ENCODE measurements around the gene SLC7A7. TPM values are rescaled to one million over a fixed set of nuclear protein-coding genes. Genes with fewer than 3 reads are reported as not detected.
A peak's percentile ranks its signal among the peaks of the same experiment; 100 is the strongest.
"Not testable (repeated sequence)": the region's sequence is repeated elsewhere in the genome, so short reads cannot be mapped to it uniquely, and the experiment has no call there.

Gene SLC7A7
- total RNA-seq, 6 experiments from 2014 or later, result 6.2 to 11.4 (median 7.3) TPM

- no peak overlapping the region for H3K4me3 ChIP-seq
- no peaks in the 10 kb centered on the region for H3K36me3 ChIP-seq
- ATAC-seq (no peak), DNase-seq (no peak)
- TF ChIP-seq POLR2A (IDR thresholded peaks at IDR 0.05) (no peak), CTCF (IDR thresholded peaks at IDR 0.05) (no peak)
- no peaks in the 10 kb centered on the region for H3K9me3 ChIP-seq
- WGBS (ENCODE audit: insufficient coverage, low coverage, low lambda C conversion rate, missing lambda C conversion rate), result 65% methylated on average over 4 of the region's 4 CpGs
- no peaks in the 10 kb centered on the region for H3K27me3 ChIP-seq
- H3K27ac ChIP-seq, result no peak overlapping the region
- intact Hi-C loops (cut with DNase I), result no loop called here
- no peaks in the 10 kb centered on the region for H3K4me1 ChIP-seq
These were observed 2.5 kb downstream of the SLC7A7 start for GRCh38 chr14:22812744-22813143.

GRCh38 chr14:22811722-22812121, 3.5 kb downstream of the SLC7A7 start:
- intact Hi-C loops (cut with DNase I), result no loop called here
- WGBS (ENCODE audit: insufficient coverage, low coverage, low lambda C conversion rate, missing lambda C conversion rate), result 15% methylated on average over 2 of the region's 2 CpGs
- DNase-seq, result no peak
- Histone ChIP-seq H3K9me3 (no peaks in the 10 kb centered on the region), H3K36me3 (no peaks in the 10 kb centered on the region), H3K4me3 (peak overlapping the region in 1 of 3 donors; percentile 7), H3K27ac (no peak overlapping the region), H3K27me3 (no peaks in the 10 kb centered on the region), H3K4me1 (no peaks in the 10 kb centered on the region)
- ATAC-seq, result peak in 3 of 4 donors; percentile 12 to 29 (median 28)
- no peak for TF ChIP-seq CTCF (IDR thresholded peaks at IDR 0.05)
- no peak for TF ChIP-seq POLR2A (IDR thresholded peaks at IDR 0.05)

- H3K9me3 ChIP-seq, result no peaks in the 10 kb centered on the region
- no peak overlapping the region for H3K4me3 ChIP-seq
- H3K4me1 ChIP-seq, result no peaks in the 10 kb centered on the region
- WGBS (ENCODE audit: insufficient coverage, low coverage, low lambda C conversion rate, missing lambda C conversion rate), result 75% methylated on average over 5 of the region's 5 CpGs
- ATAC-seq (no peak), DNase-seq (no peak)
- intact Hi-C loops (cut with DNase I), result no loop called here
- no peak overlapping the region for H3K27ac ChIP-seq
- TF ChIP-seq POLR2A (IDR thresholded peaks at IDR 0.05) (no peak), CTCF (IDR thresholded peaks at IDR 0.05) (no peak)
- H3K36me3 ChIP-seq, result no peaks in the 10 kb centered on the region
- H3K27me3 ChIP-seq, result no peaks in the 10 kb centered on the region
These were observed 6.6 kb downstream of the SLC7A7 start for GRCh38 chr14:22808388-22809209.

GRCh38 chr14:22807432-22808087, 7.7 kb downstream of the SLC7A7 start:
- DNase-seq (no peak), ATAC-seq (peak in 2 of 4 donors; percentile 28 to 30)
- Histone ChIP-seq H3K27me3 (no peaks in the 10 kb centered on the region), H3K4me1 (no peaks in the 10 kb centered on the region), H3K4me3 (no peak overlapping the region), H3K27ac (no peak overlapping the region), H3K9me3 (no peaks in the 10 kb centered on the region), H3K36me3 (no peaks in the 10 kb centered on the region)
- intact Hi-C loops (cut with DNase I), result no loop called here
- no peak for TF ChIP-seq CTCF (IDR thresholded peaks at IDR 0.05)
- TF ChIP-seq POLR2A (IDR thresholded peaks at IDR 0.05), result no peak
- WGBS (ENCODE audit: insufficient coverage, low coverage, low lambda C conversion rate, missing lambda C conversion rate), result 58% methylated on average over 8 of the region's 13 CpGs

GRCh38 chr14:22805235-22805634, 10.0 kb downstream of the SLC7A7 start:
- H3K27ac ChIP-seq; intact Hi-C loops (cut with DNase I); H3K4me1 ChIP-seq; H3K36me3 ChIP-seq; H3K4me3 ChIP-seq; DNase-seq; H3K9me3 ChIP-seq; H3K27me3 ChIP-seq; ATAC-seq: not testable (repeated sequence)
- 76% methylated on average over 4 of the region's 4 CpGs for WGBS (ENCODE audit: insufficient coverage, low coverage, low lambda C conversion rate, missing lambda C conversion rate)

All from right lobe of liver (tissue), 6 donors.